Astrocyte of the spinal cord (primary cell): Measurements from ENCODE around the gene IL17RB.

Source experiments
- DNase-seq: peaks from one replicate; pipeline ENCODE4 v3.0.0; 2011; ENCODE audit warnings: low read depth, low spot score
- H3K4me3 ChIP-seq: 2 replicates; pipeline ENCODE4 v1.5.1; 2011; ENCODE audit warnings: low read depth, mild to moderate bottlenecking, low read length, moderate library complexity
- CTCF ChIP-seq: IDR thresholded peaks from 2 replicates; pipeline ENCODE4 v1.5.1; 2012; ENCODE audit warnings: low read depth, mild to moderate bottlenecking, low read length, inconsistent platforms
- in situ Hi-C: cut with HindIII; loops from 2 replicates; pipeline ENCODE4 v1.10.0; 2017; ENCODE audit warnings: low sequenced_read_pairs

The IL17RB gene

DNA sequence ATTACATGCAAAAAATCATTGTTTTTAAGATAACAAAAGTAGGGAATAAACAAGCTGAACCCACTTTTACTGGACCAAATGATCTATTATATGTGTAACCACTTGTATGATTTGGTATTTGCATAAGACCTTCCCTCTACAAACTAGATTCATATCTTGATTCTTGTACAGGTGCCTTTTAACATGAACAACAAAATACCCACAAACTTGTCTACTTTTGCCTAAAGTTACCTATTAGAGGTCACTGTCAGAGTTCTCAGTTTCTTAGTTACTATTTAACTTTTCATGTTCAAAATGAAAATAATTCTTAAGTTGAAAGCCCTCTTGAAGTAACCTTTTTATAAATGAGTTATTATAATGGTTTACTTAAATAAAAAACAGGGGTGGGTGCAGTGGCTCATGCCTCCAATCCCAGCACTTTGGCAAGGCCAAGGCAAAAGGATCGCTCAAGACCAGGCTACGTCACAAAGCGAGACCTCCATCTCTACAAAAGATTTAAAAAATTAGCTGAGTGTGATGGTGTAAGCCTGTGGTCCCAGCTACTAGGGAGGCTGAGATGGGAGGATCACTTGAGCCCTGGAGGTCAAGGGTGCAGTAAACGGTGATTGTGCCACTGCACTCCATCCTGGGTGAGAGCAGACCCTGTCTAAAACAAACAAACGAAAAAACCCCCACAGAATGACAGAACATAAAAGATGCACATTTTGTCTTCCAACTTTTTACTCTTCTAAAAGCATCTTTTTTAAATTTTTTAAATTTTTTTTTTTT, 19.5 kb downstream of the IL17RB start:
- in situ Hi-C loops = no loop called here
- TF ChIP-seq CTCF = no peak
- H3K4me3 ChIP-seq = no peak overlapping the region
- no peak for DNase-seq

DNA sequence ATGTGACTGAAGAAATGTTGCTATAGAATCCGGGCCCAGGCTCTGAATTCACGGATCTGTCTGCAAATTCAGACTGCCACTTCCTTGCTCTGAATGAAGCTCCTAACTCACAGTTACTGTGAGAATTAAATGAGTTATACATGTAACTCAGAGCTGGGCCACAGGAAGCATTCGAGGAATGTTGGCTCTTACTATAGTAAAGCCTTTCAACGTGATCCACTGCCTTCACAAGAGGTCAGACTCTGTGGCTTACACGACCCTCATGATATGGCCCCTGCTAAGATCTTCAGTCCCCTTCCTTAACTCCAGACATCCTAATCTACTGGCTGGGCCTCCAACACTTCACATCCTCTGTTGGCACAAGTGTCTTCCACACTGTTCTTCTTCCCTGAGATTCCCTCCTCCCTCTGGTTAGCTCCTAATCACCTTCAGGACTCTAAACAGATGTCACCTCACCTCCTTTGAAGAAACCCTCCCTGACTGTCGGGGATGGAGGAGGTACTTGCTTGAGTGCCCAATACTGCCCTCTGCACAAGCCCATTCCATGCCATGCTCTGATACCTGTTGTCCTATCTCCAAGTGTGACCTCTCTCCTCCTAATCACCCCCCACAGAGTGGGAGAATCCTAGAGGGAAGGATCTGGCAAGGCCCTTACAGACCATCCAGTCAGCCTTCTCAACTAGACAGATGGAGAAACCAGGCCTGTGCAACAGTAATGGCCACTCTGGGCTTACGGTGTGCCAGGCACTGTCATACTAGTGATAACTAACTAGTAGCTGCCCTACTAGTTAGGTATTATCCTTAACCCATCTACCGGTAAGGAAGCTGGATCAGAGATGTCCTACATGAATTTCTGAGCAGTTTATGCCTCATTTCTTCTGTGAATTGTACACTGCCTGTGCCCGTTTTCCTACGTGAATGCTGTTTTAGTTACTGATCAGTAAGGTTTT, 34.3 kb downstream of the IL17RB start:
- in situ Hi-C loops = no loop called here
- no peak for TF ChIP-seq CTCF
- DNase-seq = peak; percentile 17
- H3K4me3 ChIP-seq = peak overlapping the region; percentile 85

DNA sequence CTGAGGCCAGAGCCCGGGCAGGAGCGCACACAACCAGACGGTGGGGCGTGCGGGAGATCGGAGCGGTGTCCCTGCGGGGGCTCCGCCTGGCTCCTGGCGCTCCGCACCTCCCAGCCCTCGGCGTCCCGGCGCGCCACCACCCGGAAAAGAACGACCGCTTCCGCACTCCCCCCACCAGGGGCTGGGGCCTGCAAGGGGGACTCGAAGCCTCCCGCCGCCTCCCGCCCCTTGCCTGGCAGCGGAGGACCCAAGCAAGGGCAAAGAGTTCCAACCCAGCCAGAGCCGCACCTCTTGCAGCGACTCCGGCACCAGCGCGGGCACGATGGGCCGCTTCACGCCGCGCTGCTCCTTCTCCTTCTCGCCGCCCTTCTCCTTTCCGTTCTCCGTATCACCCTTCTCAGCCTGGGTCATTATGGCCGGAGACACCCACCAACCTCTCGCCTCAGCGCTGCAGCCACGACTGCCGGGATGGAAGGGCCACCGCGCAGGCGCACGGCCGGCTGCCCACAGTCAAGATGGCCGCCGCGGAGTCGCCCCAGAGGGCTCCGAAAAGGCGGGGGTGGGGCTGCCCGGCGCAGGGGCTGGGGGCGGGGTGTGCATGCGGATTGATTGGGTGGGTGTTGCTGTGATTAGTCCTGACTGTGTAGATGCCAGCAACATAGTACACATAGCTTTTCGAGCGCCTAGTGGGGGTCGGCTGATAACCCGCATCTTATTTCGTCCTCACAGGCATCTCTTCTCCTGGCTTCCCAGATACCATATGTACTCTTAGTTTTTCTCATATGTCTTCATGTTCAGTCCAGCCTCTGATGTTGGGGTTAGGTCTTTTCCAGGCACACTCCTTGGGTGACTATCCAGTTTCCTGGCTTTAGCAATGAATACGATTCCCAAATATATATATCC, 35.6 kb downstream of the IL17RB start, which contains the start of gene ACTR8:
Gene ACTR8 (minus strand): TSS at position 462 of the 903 bp plus-strand sequence. CDS start 51 bp downstream, at position 411.
- peak within 1 kb of the TSS; percentile 85 for H3K4me3 ChIP-seq
- peak; percentile 85 for DNase-seq
- in situ Hi-C loops = no loop called here
- no peak for TF ChIP-seq CTCF

GRCh38 chr3:53883008-53883407, 36.6 kb downstream of the IL17RB start:
- in situ Hi-C loops = no loop called here
- no peak overlapping the region for H3K4me3 ChIP-seq
- DNase-seq = no peak
- TF ChIP-seq CTCF = no peak

DNA sequence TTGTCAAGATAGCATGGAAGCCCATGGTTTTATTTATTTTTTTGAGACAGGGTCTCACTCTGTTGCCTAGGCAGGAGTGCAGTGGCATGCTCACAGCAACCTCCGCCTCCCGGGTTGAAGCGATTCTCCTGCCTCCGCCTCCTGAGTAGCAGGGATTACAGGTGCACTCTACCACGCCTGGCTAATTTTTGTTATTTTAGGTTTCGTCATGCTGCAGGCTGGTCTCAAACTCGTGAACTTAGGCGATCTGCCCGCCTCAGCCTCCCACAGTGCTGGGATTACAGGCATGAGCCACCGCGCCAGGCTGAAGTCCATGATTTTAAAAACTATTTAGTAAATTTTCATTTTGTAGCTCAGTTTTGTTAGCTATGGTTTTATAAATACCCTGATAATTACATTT, 38.3 kb downstream of the IL17RB start:
- H3K4me3 ChIP-seq = no peak overlapping the region
- no peak for DNase-seq
- no peak for TF ChIP-seq CTCF
- in situ Hi-C loops = no loop called here

GRCh38 chr3:53885239-53885638, 38.9 kb downstream of the IL17RB start:
- H3K4me3 ChIP-seq = no peak overlapping the region
- in situ Hi-C loops = no loop called here

More at GRCh38 chr3:53885239-53885638, 38.9 kb downstream of the IL17RB start:
- TF ChIP-seq CTCF = no peak
- DNase-seq = no peak
